ENCODE data around the gene NRXN3. TPM values are rescaled to one million over a fixed set of nuclear protein-coding genes. Genes with fewer than 3 reads are reported as not detected.

Gene NRXN3
- total RNA-seq, 1 experiment from 2014 or later, result not detected

DNA sequence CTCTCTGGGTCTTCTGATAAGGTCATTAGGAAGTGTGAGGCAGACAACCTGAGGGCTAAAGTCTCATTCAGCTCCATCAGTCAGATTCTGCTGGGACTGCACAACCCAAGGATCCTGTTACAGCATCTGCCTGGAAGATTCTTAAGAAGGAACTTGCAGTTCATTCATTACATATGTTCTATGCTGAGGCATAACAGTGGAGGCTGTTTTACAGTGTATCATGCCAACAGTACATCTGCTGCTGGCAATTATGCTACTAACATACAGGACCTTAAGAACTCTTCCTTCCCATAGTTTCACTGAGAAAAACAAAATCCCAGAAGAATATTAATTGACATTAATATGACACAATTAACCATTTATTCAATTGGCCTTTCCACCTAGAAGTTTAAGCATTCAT, 1072.5 kb downstream of the NRXN3 start:
- CTCF ChIA-PET, result no interaction called here

DNA sequence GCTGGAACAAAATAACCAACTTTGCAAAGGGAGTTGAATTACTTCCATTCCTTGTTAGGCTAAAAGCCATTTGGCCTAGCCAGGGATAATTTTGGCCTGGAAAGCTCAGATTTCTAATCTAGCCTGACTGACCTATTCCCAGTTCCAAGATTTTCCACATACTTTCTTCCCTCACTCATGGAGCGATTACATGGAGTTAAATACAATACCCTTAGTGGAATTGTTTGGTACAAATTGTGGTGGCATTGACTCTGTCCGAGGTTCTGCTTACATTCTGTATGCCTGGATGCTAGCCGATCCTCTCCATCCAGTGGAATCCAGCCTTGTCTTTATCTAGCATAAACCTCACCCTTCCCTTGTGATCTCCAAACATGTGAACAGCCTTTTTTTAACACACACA, 1076.0 kb downstream of the NRXN3 start:
- CTCF ChIA-PET, result no interaction called here
- no peak for DNase-seq
- Mint-ChIP-seq H3K4me3 (ENCODE audit: low read depth, unreplicated experiment) (no peak overlapping the region), H3K36me3 (ENCODE audit: insufficient read depth, unreplicated experiment) (no peaks in the 10 kb centered on the region), H3K9me3 (ENCODE audit: low read depth, unreplicated experiment) (peaks cover 11% of the 10 kb centered on the region), H3K27me3 (ENCODE audit: unreplicated experiment) (no peaks in the 10 kb centered on the region), H3K4me1 (ENCODE audit: low read depth, unreplicated experiment) (no peaks in the 10 kb centered on the region), H3K27ac (ENCODE audit: unreplicated experiment) (no peak overlapping the region)
- no TSS peak for BruUV-seq (replicated peaks)
- TF ChIP-seq, protein P1, sequence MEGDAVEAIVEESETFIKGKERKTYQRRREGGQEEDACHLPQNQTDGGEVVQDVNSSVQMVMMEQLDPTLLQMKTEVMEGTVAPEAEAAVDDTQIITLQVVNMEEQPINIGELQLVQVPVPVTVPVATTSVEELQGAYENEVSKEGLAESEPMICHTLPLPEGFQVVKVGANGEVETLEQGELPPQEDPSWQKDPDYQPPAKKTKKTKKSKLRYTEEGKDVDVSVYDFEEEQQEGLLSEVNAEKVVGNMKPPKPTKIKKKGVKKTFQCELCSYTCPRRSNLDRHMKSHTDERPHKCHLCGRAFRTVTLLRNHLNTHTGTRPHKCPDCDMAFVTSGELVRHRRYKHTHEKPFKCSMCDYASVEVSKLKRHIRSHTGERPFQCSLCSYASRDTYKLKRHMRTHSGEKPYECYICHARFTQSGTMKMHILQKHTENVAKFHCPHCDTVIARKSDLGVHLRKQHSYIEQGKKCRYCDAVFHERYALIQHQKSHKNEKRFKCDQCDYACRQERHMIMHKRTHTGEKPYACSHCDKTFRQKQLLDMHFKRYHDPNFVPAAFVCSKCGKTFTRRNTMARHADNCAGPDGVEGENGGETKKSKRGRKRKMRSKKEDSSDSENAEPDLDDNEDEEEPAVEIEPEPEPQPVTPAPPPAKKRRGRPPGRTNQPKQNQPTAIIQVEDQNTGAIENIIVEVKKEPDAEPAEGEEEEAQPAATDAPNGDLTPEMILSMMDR (IDR thresholded peaks at IDR 0.05; ENCODE audit: unreplicated experiment), result no peak
- intact Hi-C loops (cut with micrococcal nuclease; ENCODE audit: unreplicated experiment), result no loop called here

More for the DNA sequence above, 1072.5 kb downstream of the NRXN3 start:
- BruUV-seq (replicated peaks), result no TSS peak
- TF ChIP-seq, protein P1 (IDR thresholded peaks at IDR 0.05; ENCODE audit: unreplicated experiment), result no peak
- Mint-ChIP-seq H3K4me3 (ENCODE audit: low read depth, unreplicated experiment) (no peak overlapping the region), H3K27me3 (ENCODE audit: unreplicated experiment) (no peaks in the 10 kb centered on the region), H3K9me3 (ENCODE audit: low read depth, unreplicated experiment) (peaks cover 15% of the 10 kb centered on the region), H3K36me3 (ENCODE audit: insufficient read depth, unreplicated experiment) (no peaks in the 10 kb centered on the region), H3K27ac (ENCODE audit: unreplicated experiment) (no peak overlapping the region), H3K4me1 (ENCODE audit: low read depth, unreplicated experiment) (no peaks in the 10 kb centered on the region)
- intact Hi-C loops (cut with micrococcal nuclease; ENCODE audit: unreplicated experiment), result no loop called here
- no peak for DNase-seq

DNA sequence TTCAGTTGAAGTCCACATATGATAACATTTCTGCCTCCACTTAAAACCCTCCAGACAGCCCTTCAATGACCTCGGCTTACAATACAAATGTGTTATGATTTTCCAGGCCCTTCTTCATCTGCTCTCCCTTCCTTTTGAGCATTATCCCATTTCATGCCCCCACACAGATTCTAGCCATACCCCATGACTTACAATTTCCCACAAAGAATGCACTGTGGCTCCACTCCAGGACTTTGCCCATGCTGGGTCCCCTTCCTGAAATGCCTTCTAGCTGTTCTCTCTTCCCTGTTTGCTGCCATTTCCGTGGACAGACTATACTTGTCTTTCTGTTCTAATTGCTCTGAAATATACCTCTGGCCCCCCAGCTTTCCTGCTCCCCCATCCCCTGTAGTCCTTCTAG, 1078.0 kb downstream of the NRXN3 start:
- CTCF ChIA-PET, result no interaction called here
- Mint-ChIP-seq H3K4me3 (ENCODE audit: low read depth, unreplicated experiment) (no peak overlapping the region), H3K36me3 (ENCODE audit: insufficient read depth, unreplicated experiment) (no peaks in the 10 kb centered on the region), H3K4me1 (ENCODE audit: low read depth, unreplicated experiment) (no peaks in the 10 kb centered on the region), H3K27ac (ENCODE audit: unreplicated experiment) (no peak overlapping the region), H3K9me3 (ENCODE audit: low read depth, unreplicated experiment) (peaks cover 16% of the 10 kb centered on the region), H3K27me3 (ENCODE audit: unreplicated experiment) (no peaks in the 10 kb centered on the region)
- no TSS peak for BruUV-seq (replicated peaks)
- no peak for DNase-seq
- intact Hi-C loops (cut with micrococcal nuclease; ENCODE audit: unreplicated experiment), result no loop called here
- TF ChIP-seq, protein P1 (IDR thresholded peaks at IDR 0.05; ENCODE audit: unreplicated experiment), result no peak

DNA sequence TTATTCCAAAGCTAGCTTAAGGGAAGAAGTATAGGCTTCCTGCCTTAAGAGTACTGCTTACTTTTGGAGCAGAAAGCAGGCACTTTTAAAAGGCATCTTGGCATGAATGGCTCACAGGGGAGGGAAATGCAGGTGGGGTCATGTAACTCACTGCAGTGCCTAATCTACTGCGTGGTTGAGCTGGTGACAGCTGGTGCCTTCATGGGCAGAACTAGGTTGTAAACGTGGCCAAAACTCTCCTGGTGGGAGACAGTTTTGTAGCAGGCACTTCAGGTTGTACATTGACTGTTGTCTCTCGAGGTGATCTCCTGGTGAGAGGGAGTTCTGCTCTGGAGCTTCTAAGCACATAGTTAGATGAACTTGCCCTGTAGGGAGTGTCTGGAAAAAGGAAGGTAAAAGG, 1078.6 kb downstream of the NRXN3 start:
- no peak for DNase-seq
- no peak overlapping the region for H3K27ac Mint-ChIP-seq (ENCODE audit: unreplicated experiment)
- intact Hi-C loops (cut with micrococcal nuclease; ENCODE audit: unreplicated experiment), result no loop called here
- no peak overlapping the region for H3K4me3 Mint-ChIP-seq (ENCODE audit: low read depth, unreplicated experiment)
- BruUV-seq (replicated peaks), result no TSS peak
- H3K27me3 Mint-ChIP-seq (ENCODE audit: unreplicated experiment), result no peaks in the 10 kb centered on the region
- no peaks in the 10 kb centered on the region for H3K4me1 Mint-ChIP-seq (ENCODE audit: low read depth, unreplicated experiment)
- CTCF ChIA-PET, result no interaction called here
- peaks cover 16% of the 10 kb centered on the region for H3K9me3 Mint-ChIP-seq (ENCODE audit: low read depth, unreplicated experiment)
- H3K36me3 Mint-ChIP-seq (ENCODE audit: insufficient read depth, unreplicated experiment), result no peaks in the 10 kb centered on the region
- TF ChIP-seq, protein P1 (IDR thresholded peaks at IDR 0.05; ENCODE audit: unreplicated experiment), result no peak
